ENCODE data around the gene ARL3.

DNA sequence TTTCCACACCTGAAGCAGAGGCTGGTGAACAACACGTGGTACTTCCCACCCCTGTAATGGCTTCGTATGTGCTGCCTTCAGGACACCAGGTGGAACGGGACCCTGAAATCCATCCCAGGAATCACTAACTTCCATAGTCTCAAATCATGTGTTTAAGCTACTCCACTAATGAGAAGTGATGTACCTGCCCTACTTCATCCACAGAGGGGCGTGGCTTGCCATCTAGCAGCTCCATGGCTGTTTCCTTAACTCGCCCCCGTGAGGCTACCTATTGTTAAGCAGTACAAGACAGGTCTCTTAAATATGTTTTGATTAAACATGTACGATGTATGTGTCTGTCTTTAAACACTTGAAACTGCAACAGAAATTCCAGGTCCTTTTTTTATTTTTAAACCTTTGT, 31.8 kb downstream of the ARL3 start:
- TF ChIP-seq, protein P1, sequence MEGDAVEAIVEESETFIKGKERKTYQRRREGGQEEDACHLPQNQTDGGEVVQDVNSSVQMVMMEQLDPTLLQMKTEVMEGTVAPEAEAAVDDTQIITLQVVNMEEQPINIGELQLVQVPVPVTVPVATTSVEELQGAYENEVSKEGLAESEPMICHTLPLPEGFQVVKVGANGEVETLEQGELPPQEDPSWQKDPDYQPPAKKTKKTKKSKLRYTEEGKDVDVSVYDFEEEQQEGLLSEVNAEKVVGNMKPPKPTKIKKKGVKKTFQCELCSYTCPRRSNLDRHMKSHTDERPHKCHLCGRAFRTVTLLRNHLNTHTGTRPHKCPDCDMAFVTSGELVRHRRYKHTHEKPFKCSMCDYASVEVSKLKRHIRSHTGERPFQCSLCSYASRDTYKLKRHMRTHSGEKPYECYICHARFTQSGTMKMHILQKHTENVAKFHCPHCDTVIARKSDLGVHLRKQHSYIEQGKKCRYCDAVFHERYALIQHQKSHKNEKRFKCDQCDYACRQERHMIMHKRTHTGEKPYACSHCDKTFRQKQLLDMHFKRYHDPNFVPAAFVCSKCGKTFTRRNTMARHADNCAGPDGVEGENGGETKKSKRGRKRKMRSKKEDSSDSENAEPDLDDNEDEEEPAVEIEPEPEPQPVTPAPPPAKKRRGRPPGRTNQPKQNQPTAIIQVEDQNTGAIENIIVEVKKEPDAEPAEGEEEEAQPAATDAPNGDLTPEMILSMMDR (IDR thresholded peaks at IDR 0.05), result no peak
- TF ChIP-seq POLR2AphosphoS5 (IDR thresholded peaks at IDR 0.05) (no peak), POLR2A (IDR thresholded peaks at IDR 0.05) (no peak)

Data from sigmoid colon (tissue), 4 donors.